H1 (cell line): ENCODE data around the gene PRDM15. TPM values are rescaled to one million over a fixed set of nuclear protein-coding genes. Genes with fewer than 3 reads are reported as not detected.

Source experiments
- CTCF ChIA-PET: fragments of 300-600 bp; sonication (Branson Sonifier 250); formaldehyde crosslinking; loops from one replicate; lab custom pipeline; 2021; ENCODE audit not compliant: partially characterized antibody; lab: Charles Lee
- POLR2A ChIA-PET: fragments of 300-600 bp; sonication (Branson Sonifier 250); formaldehyde crosslinking; loops from one replicate; lab custom pipeline; 2021; ENCODE audit warnings: inconsistent platforms; ENCODE audit not compliant: partially characterized antibody; lab: Charles Lee
- DNase-seq, 2 experiments: peaks; one replicate each; pipeline versions ENCODE4 v3.0.0 to v3.0.0-alpha.2; 2010 to 2022; ENCODE audit warnings: low spot score in 2 of 2, low read depth in 1 of 2, mixed read lengths in 1 of 2
- FAIRE-seq: peaks from 2 replicates; lab custom pipeline; 2011; peaks lifted over from hg19 to GRCh38; lab: Jason Lieb, UNC
- H2AFZ ChIP-seq: 2 replicates; pipeline ENCODE4 v1.8.1; 2012; ENCODE audit warnings: low read length, inconsistent platforms
- H2AK5ac ChIP-seq: 2 replicates; pipeline ENCODE4 v1.6.1; 2013; ENCODE audit warnings: low read depth, low read length
- H2BK120ac ChIP-seq: replicated peaks from 2 replicates; pipeline ENCODE3; 2013; ENCODE audit warnings: low read depth, low read length, inconsistent platforms
- H2BK12ac ChIP-seq: 2 replicates; pipeline ENCODE4 v1.6.1; 2013; ENCODE audit warnings: low read depth, low read length
- H2BK15ac ChIP-seq: 2 replicates; pipeline ENCODE4 v1.6.1; 2013; ENCODE audit warnings: low read length
- H2BK20ac ChIP-seq: 2 replicates; pipeline ENCODE4 v1.6.1; 2013; ENCODE audit warnings: low read length
- H2BK5ac ChIP-seq: 2 replicates; pipeline ENCODE4 v1.6.1; 2013; ENCODE audit warnings: low read depth, low read length
- H3K14ac ChIP-seq: 2 replicates; pipeline ENCODE4 v1.6.1; 2013; ENCODE audit warnings: inconsistent platforms; ENCODE audit not compliant: insufficient read length
- H3K18ac ChIP-seq: 2 replicates; pipeline ENCODE4 v1.6.1; 2013; ENCODE audit warnings: low read length; ENCODE audit errors: extremely low read depth
- H3K23ac ChIP-seq: 2 replicates; pipeline ENCODE4 v1.6.1; 2013; ENCODE audit warnings: inconsistent platforms; ENCODE audit not compliant: insufficient read length
- H3K23me2 ChIP-seq: 2 replicates; pipeline ENCODE4 v1.6.1; 2013; ENCODE audit warnings: low read depth, low read length
- H3K27ac ChIP-seq: 2 replicates; pipeline ENCODE4 v1.6.1; 2011; ENCODE audit warnings: low read depth, low read length, inconsistent platforms
- H3K27me3 ChIP-seq, 4 experiments: replicated peaks in 1 of 4; 1 replicate in 1 of 4; 2 replicates in 3 of 4; pipeline versions ENCODE4 v1.6.1 to v1.8.1; 2011 to 2013; ENCODE audit warnings: low read length in 3 of 4, mild to moderate bottlenecking in 3 of 4, inconsistent platforms in 2 of 4, mixed read lengths in 2 of 4, moderate library complexity in 1 of 4; ENCODE audit not compliant: control insufficient read depth in 3 of 4, insufficient read depth in 3 of 4; ENCODE audit errors: extremely low read depth in 1 of 4
- H3K36me3 ChIP-seq, 4 experiments: 2 replicates each; pipeline versions ENCODE4 v1.6.1 to v1.8.1; 2011 to 2013; ENCODE audit warnings: mild to moderate bottlenecking in 4 of 4, low read length in 3 of 4, moderate library complexity in 2 of 4, control low read depth in 1 of 4, inconsistent platforms in 1 of 4; ENCODE audit not compliant: insufficient read depth in 4 of 4, control insufficient read depth in 2 of 4
- H3K4ac ChIP-seq: replicated peaks from 2 replicates; pipeline ENCODE3; 2013; ENCODE audit warnings: low read length, low read depth, mixed read lengths, inconsistent platforms; ENCODE audit not compliant: insufficient read length
- H3K4me1 ChIP-seq, 4 experiments: replicated peaks in 1 of 4; 1 replicate in 1 of 4; 2 replicates in 3 of 4; pipeline versions ENCODE4 v1.6.1 to v1.8.1; 2011 to 2013; ENCODE audit warnings: low read length in 3 of 4, inconsistent platforms in 2 of 4, mixed read lengths in 1 of 4; ENCODE audit not compliant: insufficient read depth in 4 of 4, control insufficient read depth in 3 of 4
- H3K4me2 ChIP-seq, 2 experiments: 2 replicates each; pipeline versions ENCODE4 v1.6.1 to v1.8.1; 2011 to 2013; ENCODE audit warnings: low read depth in 2 of 2, low read length in 2 of 2, control low read depth in 1 of 2, inconsistent platforms in 1 of 2, mild to moderate bottlenecking in 1 of 2; ENCODE audit not compliant: insufficient read depth in 1 of 2
- H3K4me3 ChIP-seq, 4 experiments: fragments of 200-600, 300-600 bp in 1 of 4; sonication (generic), shearing (Covaris generic), sonication (Bioruptor Twin) in 1 of 4; 2 replicates each; pipeline versions ENCODE4 v1.5.1 to v1.8.1; 2011 to 2016; ENCODE audit warnings: low read length in 4 of 4, low read depth in 3 of 4, control low read depth in 2 of 4, inconsistent platforms in 2 of 4, mild to moderate bottlenecking in 2 of 4, mixed read lengths in 1 of 4, moderate library complexity in 1 of 4; ENCODE audit not compliant: insufficient read depth in 2 of 4; ENCODE audit errors: extremely low read depth in 1 of 4
- H3K56ac ChIP-seq: replicated peaks from 2 replicates; pipeline ENCODE3; 2013; ENCODE audit warnings: low read depth, mild to moderate bottlenecking, mixed read lengths, low read length, inconsistent platforms; ENCODE audit not compliant: insufficient read length
- H3K79me1 ChIP-seq: 2 replicates; pipeline ENCODE4 v1.6.1; 2013; ENCODE audit warnings: low read depth, low read length, control low read depth
- H3K79me2 ChIP-seq, 2 experiments: 2 replicates each; pipeline versions ENCODE4 v1.6.1 to v1.8.1; 2012 to 2013; ENCODE audit warnings: low read length in 2 of 2, mild to moderate bottlenecking in 2 of 2, inconsistent platforms in 1 of 2; ENCODE audit not compliant: insufficient read depth in 2 of 2, control insufficient read depth in 1 of 2
- H3K9ac ChIP-seq, 4 experiments: replicated peaks in 1 of 4; 1 replicate in 1 of 4; 2 replicates in 3 of 4; pipeline versions ENCODE4 v1.6.1 to v1.8.1; 2011 to 2013; ENCODE audit warnings: low read depth in 3 of 4, low read length in 3 of 4, control low read depth in 2 of 4, mild to moderate bottlenecking in 2 of 4, moderate library complexity in 2 of 4, inconsistent platforms in 1 of 4; ENCODE audit errors: extremely low read depth in 1 of 4
- H3K9me3 ChIP-seq, 2 experiments: 2 replicates each; pipeline versions ENCODE4 v1.6.1 to v1.8.1; 2012 to 2013; ENCODE audit warnings: mild to moderate bottlenecking in 2 of 2, moderate library complexity in 2 of 2, control low read depth in 1 of 2, inconsistent platforms in 1 of 2, low read depth in 1 of 2, low read length in 1 of 2, mixed read lengths in 1 of 2; ENCODE audit not compliant: insufficient read depth in 2 of 2
- H4K20me1 ChIP-seq, 2 experiments: replicated peaks in 1 of 2; 2 replicates each; pipeline versions ENCODE3 to v1.8.1; 2011 to 2013; ENCODE audit warnings: inconsistent platforms in 2 of 2, low read length in 2 of 2, mild to moderate bottlenecking in 1 of 2; ENCODE audit not compliant: insufficient read depth in 2 of 2, control insufficient read depth in 1 of 2
- H4K5ac ChIP-seq: 2 replicates; pipeline ENCODE4 v1.6.1; 2013; ENCODE audit warnings: low read length, low read depth, mixed read lengths, inconsistent platforms; ENCODE audit not compliant: insufficient read length
- H4K8ac ChIP-seq: 2 replicates; pipeline ENCODE4 v1.8.0; 2013; ENCODE audit warnings: mild to moderate bottlenecking, moderate library complexity, low read length, inconsistent platforms; ENCODE audit not compliant: insufficient read depth; ENCODE audit errors: extremely low read depth
- H4K91ac ChIP-seq: replicated peaks from 2 replicates; pipeline ENCODE3; 2013; ENCODE audit warnings: low read length, mixed read lengths, inconsistent platforms; ENCODE audit not compliant: insufficient read length
- CEBPB ChIP-seq: IDR thresholded peaks from 2 replicates; pipeline ENCODE4 v1.6.1; 2012; ENCODE audit warnings: low read depth, low read length
- SRF ChIP-seq: IDR thresholded peaks from 2 replicates; pipeline ENCODE4 v1.6.1; 2011; ENCODE audit warnings: mild to moderate bottlenecking, low read depth, low read length, moderate library complexity
- WGBS, 2 experiments: shearing (Covaris generic) in 1 of 2; methylation state at CpG; one replicate each; pipeline versions ENCODE4 v1.1.6 to v1.1.7; 2013 to 2015; ENCODE audit warnings: low lambda C conversion rate in 2 of 2, mixed read lengths in 2 of 2, inconsistent platforms in 1 of 2, low coverage in 1 of 2, missing lambda C conversion rate in 1 of 2; ENCODE audit not compliant: insufficient replicate concordance in 2 of 2, insufficient coverage in 1 of 2, insufficient read length in 1 of 2; ENCODE audit errors: extremely low coverage in 1 of 2, missing lambda C conversion rate in 1 of 2; 5-methylcytosine and 5-hydroxymethylcytosine counted together
- polyA plus RNA-seq, 7 experiments: library from polyadenylated mRNA; depleted of rRNA in 3 of 7; stranded (reverse) in 5 of 7; unstranded in 2 of 7; fragments of >200 nt in 5 of 7; fragments of 200-250 nt in 2 of 7; gene quantifications; 1 replicate in 5 of 7; 2 replicates in 1 of 7; 4 replicates in 1 of 7; pipeline versions ENCODE4 v1.2.1 to v1.2.3, GENCODE V29; 2011 to 2013; ENCODE audit warnings: missing spikeins in 2 of 7, mixed read lengths in 2 of 7
- total RNA-seq: library from RNA; stranded (reverse); fragmentation: NEBNext Ultra II Directional; extraction: Animal tissue kit (Norgen Biotek cat#: 25700); gene quantifications from 2 replicates; pipeline ENCODE4 v1.2.1, GENCODE V29; 2021
- TF ChIP-seq, protein P1 (sequence below): IDR thresholded peaks from 2 replicates; pipeline ENCODE4 v1.6.1; 2012; ENCODE audit warnings: inconsistent platforms

The PRDM15 gene
- total and polyA plus RNA-seq, 2 of the 8 experiments (the other 6 are each of a cell fraction or from before 2014, with no cell fraction given) = 9.7 to 10.5 TPM

DNA sequence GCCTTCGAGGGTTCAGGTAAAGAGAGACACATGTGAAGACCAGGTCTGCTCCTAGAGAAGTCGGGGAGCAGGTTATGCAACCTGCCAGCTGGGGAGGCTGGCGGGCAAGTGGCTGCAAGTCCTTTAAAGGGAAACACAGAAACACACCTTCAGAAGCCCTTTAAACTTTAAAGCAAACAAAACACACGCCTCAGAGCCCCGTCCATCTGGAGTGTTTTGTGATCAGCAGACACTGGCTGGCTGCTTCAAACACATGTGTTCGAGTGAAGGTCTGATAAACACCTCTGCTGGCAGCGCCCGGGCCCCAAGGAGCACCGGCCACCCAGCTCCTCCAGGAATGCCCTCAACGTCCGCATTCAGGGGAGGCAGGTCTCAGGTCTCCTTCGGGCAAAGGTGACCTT is 127.5 kb downstream of the PRDM15 start:
- POLR2A ChIA-PET = interaction anchor here (4.2 kb wide), 1 partner anchor 11 kb away, joined by 23 read pairs; no protein-coding TSS in a partner anchor
- peaks cover 2% of the 10 kb centered on the region; the same call in 1 of the 2 replicates for H3K79me1 ChIP-seq
- no peak overlapping the region for H3K27ac ChIP-seq
- no peak overlapping the region for H3K4ac ChIP-seq
- no peaks in the 10 kb centered on the region; a peak in 2 of 7 replicates for H3K27me3 ChIP-seq
- H3K18ac ChIP-seq = 0 out of 2 replicates have a peak overlapping the region, but pooled peaks have one; percentile 21
- no peaks in the 10 kb centered on the region for H3K23me2 ChIP-seq
- H3K9ac ChIP-seq = no peak overlapping the region
- TF ChIP-seq, protein P1, sequence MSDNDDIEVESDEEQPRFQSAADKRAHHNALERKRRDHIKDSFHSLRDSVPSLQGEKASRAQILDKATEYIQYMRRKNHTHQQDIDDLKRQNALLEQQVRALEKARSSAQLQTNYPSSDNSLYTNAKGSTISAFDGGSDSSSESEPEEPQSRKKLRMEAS = no peak
- no peak for TF ChIP-seq SRF
- TF ChIP-seq CEBPB = 0 out of 2 replicates have a peak, but pooled peaks have one; percentile 32
- H2BK20ac ChIP-seq = no peak overlapping the region
- H4K20me1 ChIP-seq = peaks cover 4 to 17% of the 10 kb centered on the region in 2 experiments
- no peak overlapping the region for H2BK12ac ChIP-seq
- H3K23ac ChIP-seq = no peak overlapping the region
- H3K9me3 ChIP-seq = no peaks in the 10 kb centered on the region
- 79% methylated on average over 12 of the region's 12 CpGs; no CpG with 5 or more reads in 1 of the 2 experiments for WGBS, 2 experiments
- H3K4me3 ChIP-seq = no peak overlapping the region
- H4K91ac ChIP-seq = no peak overlapping the region
- peaks cover 9 to 36% (median 22%) of the 10 kb centered on the region in 4 experiments for H3K4me1 ChIP-seq
- no peak overlapping the region for H4K5ac ChIP-seq
- CTCF ChIA-PET = interaction anchor here (0.6 to 13.4 kb wide), 9 partner anchors 7 to 330 kb away, joined by 3 to 118 read pairs (median 6); no protein-coding TSS in a partner anchor
- DNase-seq (no peak), FAIRE-seq (no peak)
- no peak overlapping the region for H2BK5ac ChIP-seq
- H2AK5ac ChIP-seq = no peak overlapping the region
- no peaks in the 10 kb centered on the region for H3K79me2 ChIP-seq
- H3K14ac ChIP-seq = no peak overlapping the region
- no peak overlapping the region for H2AFZ ChIP-seq
- no peak overlapping the region for H3K4me2 ChIP-seq
- H2BK15ac ChIP-seq = no peak overlapping the region
- no peak overlapping the region for H4K8ac ChIP-seq
- no peak overlapping the region for H3K56ac ChIP-seq
- no peak overlapping the region for H2BK120ac ChIP-seq
- peaks cover 0 to 3% (median 1%) of the 10 kb centered on the region in 4 experiments; a peak in 3 of 8 replicates for H3K36me3 ChIP-seq
